Endodermal cell (in vitro differentiated cells): Measurements from ENCODE around the gene ELL. TPM values are rescaled to one million over a fixed set of nuclear protein-coding genes. Genes with fewer than 3 reads are reported as not detected.
A peak's percentile ranks its signal among the peaks of the same experiment; 100 is the strongest.

Source experiments
- DNase-seq: peaks from one replicate; pipeline ENCODE4 v3.0.0-alpha.2; 2017
- H3K27ac ChIP-seq: 2 replicates; pipeline ENCODE4 v1.5.1; 2013; ENCODE audit warnings: mild to moderate bottlenecking, low read depth, low read length, moderate library complexity
- H3K27me3 ChIP-seq: 2 replicates; pipeline ENCODE4 v1.6.1; 2013; ENCODE audit warnings: mild to moderate bottlenecking, low read length, moderate library complexity; ENCODE audit not compliant: insufficient read depth, control insufficient read depth, poor library complexity, severe bottlenecking
- H3K36me3 ChIP-seq: 2 replicates; pipeline ENCODE4 v1.7.0; 2013; ENCODE audit warnings: mild to moderate bottlenecking, low read length, moderate library complexity; ENCODE audit not compliant: control insufficient read depth, insufficient read depth
- H3K4me1 ChIP-seq: one replicate; pipeline ENCODE4 v1.7.0; 2013; ENCODE audit warnings: low read length; ENCODE audit not compliant: control insufficient read depth, insufficient read depth
- H3K4me3 ChIP-seq: 2 replicates; pipeline ENCODE4 v1.5.1; 2013; ENCODE audit warnings: mild to moderate bottlenecking, low read length, moderate library complexity
- H3K9ac ChIP-seq: 2 replicates; pipeline ENCODE4 v1.6.1; 2013; ENCODE audit warnings: mild to moderate bottlenecking, low read length, moderate library complexity; ENCODE audit not compliant: poor library complexity, severe bottlenecking; ENCODE audit errors: extremely low read depth
- H3K9me3 ChIP-seq: 2 replicates; pipeline ENCODE4 v1.6.1; 2013; ENCODE audit warnings: mild to moderate bottlenecking, low read length, moderate library complexity; ENCODE audit not compliant: control insufficient read depth
- H3K27ac Mint-ChIP-seq: 2 replicates; pipeline ENCODE4 v1.8.0; 2020; ENCODE audit warnings: mixed read lengths
- H3K27me3 Mint-ChIP-seq: 2 replicates; pipeline ENCODE4 v1.8.0; 2021; ENCODE audit warnings: mild to moderate bottlenecking, mixed read lengths; ENCODE audit not compliant: insufficient read depth
- H3K36me3 Mint-ChIP-seq: 2 replicates; pipeline ENCODE4 v1.8.0; 2020; ENCODE audit warnings: low read depth, mixed read lengths
- H3K4me1 Mint-ChIP-seq: 2 replicates; pipeline ENCODE4 v1.8.0; 2020; ENCODE audit warnings: mixed read lengths
- H3K4me3 Mint-ChIP-seq: 2 replicates; pipeline ENCODE4 v1.8.0; 2020; ENCODE audit warnings: mild to moderate bottlenecking, moderate library complexity, mixed read lengths
- H3K9me3 Mint-ChIP-seq: 2 replicates; pipeline ENCODE4 v1.8.0; 2020; ENCODE audit warnings: mild to moderate bottlenecking, mixed read lengths
- CTCF ChIP-seq: fragments of 200-600 bp; sonication (generic); conservative IDR thresholded peaks from 2 replicates; pipeline ENCODE4 v1.5.0; 2021; ENCODE audit warnings: antibody characterized with exemption, mild to moderate bottlenecking
- WGBS, 2 experiments: methylation state at CpG; one replicate each; pipeline versions ENCODE4 v1.1.5 to v1.1.7; 2013; ENCODE audit warnings: missing lambda C conversion rate in 2 of 2, mixed read lengths in 1 of 2; ENCODE audit not compliant: insufficient coverage in 1 of 2, insufficient read length in 1 of 2; 5-methylcytosine and 5-hydroxymethylcytosine counted together
- total RNA-seq, 2 donors: library from RNA; stranded (reverse); fragmentation: NEBNext Ultra II Directional in 1 of 2; extraction: Animal tissue kit (Norgen Biotek cat#: 25700) in 1 of 2; gene quantifications; 2 replicates in 1 of 2; 3 replicates in 1 of 2; pipeline ENCODE4 v1.2.1, GENCODE V29; 2021

The ELL gene
- total RNA-seq, 2 donors from 2014 or later: 10.9 to 15.4 TPM

GRCh38 chr19:18440415-18440877 lies 81.4 kb downstream of the ELL start:
- peak; percentile 66 for TF ChIP-seq CTCF
- Mint-ChIP-seq H3K9me3 (peaks cover 3% of the 10 kb centered on the region), H3K36me3 (peaks cover 14% of the 10 kb centered on the region), H3K27me3 (peaks cover 3% of the 10 kb centered on the region), H3K27ac (peak overlapping the region; percentile 64), H3K4me3 (no peak overlapping the region), H3K4me1 (peaks cover 13% of the 10 kb centered on the region)
- Histone ChIP-seq H3K9me3 (no peaks in the 10 kb centered on the region), H3K4me3 (no peak overlapping the region), H3K36me3 (peaks cover 3% of the 10 kb centered on the region), H3K27ac (no peak overlapping the region), H3K4me1 (peaks cover 15% of the 10 kb centered on the region), H3K27me3 (no peaks in the 10 kb centered on the region), H3K9ac (no peak overlapping the region)
- peak; percentile 80 for DNase-seq
- 88 to 91% methylated on average over 6 to 11 of the region's 11 CpGs for WGBS, 2 experiments

- peak overlapping the region; percentile 93 for H3K27ac Mint-ChIP-seq
- Histone ChIP-seq H3K9ac (peak overlapping the region; percentile 67), H3K4me1 (peaks cover 15% of the 10 kb centered on the region), H3K27me3 (no peaks in the 10 kb centered on the region), H3K9me3 (no peaks in the 10 kb centered on the region), H3K36me3 (peaks cover 3% of the 10 kb centered on the region), H3K27ac (peak overlapping the region; percentile 92), H3K4me3 (no peak overlapping the region)
- H3K36me3 Mint-ChIP-seq: peaks cover 14% of the 10 kb centered on the region
- H3K4me3 Mint-ChIP-seq: peak overlapping the region; percentile 63
- H3K9me3 Mint-ChIP-seq: peaks cover 3% of the 10 kb centered on the region
- no peak for TF ChIP-seq CTCF
- 96 to 97% methylated on average over 5 to 9 of the region's 9 CpGs for WGBS, 2 experiments
- DNase-seq: no peak
- H3K4me1 Mint-ChIP-seq: peaks cover 13% of the 10 kb centered on the region
- peaks cover 3% of the 10 kb centered on the region for H3K27me3 Mint-ChIP-seq
Observed at GRCh38 chr19:18439910-18440237, 82.0 kb downstream of the ELL start.

- peak overlapping the region; percentile 67 for H3K9ac ChIP-seq
- peaks cover 15% of the 10 kb centered on the region for H3K4me1 ChIP-seq
- H3K4me3 Mint-ChIP-seq: peak overlapping the region; percentile 63
- no peaks in the 10 kb centered on the region for H3K27me3 ChIP-seq
- peaks cover 3% of the 10 kb centered on the region for H3K9me3 Mint-ChIP-seq
- peaks cover 3% of the 10 kb centered on the region for H3K27me3 Mint-ChIP-seq
- peaks cover 14% of the 10 kb centered on the region for H3K36me3 Mint-ChIP-seq
- peak overlapping the region; percentile 92 for H3K27ac ChIP-seq
- peak overlapping the region; percentile 93 for H3K27ac Mint-ChIP-seq
- peaks cover 13% of the 10 kb centered on the region for H3K4me1 Mint-ChIP-seq
- WGBS, 2 experiments: 49 to 60% methylated on average over 11 to 13 of the region's 13 CpGs
- peak; percentile 55 for TF ChIP-seq CTCF
- peaks cover 3% of the 10 kb centered on the region for H3K36me3 ChIP-seq
- peak overlapping the region; percentile 34 for H3K4me3 ChIP-seq
- no peaks in the 10 kb centered on the region for H3K9me3 ChIP-seq
- DNase-seq: peak; percentile 58
Observed at GRCh38 chr19:18439025-18439909, 82.6 kb downstream of the ELL start.
